Pulmonary artery endothelial cell (primary cell): ENCODE data around the gene PRSS8. TPM values are rescaled to one million over a fixed set of nuclear protein-coding genes. Genes with fewer than 3 reads are reported as not detected.

Source experiments
- DNase-seq: peaks from one replicate; pipeline ENCODE4 v3.0.0-alpha.2; 2011; ENCODE audit warnings: low read depth, low spot score
- total RNA-seq: library from RNA; depleted of rRNA; stranded (reverse); fragments of >200 nt; gene quantifications from 2 replicates; pipeline ENCODE4 v1.2.3, GENCODE V29; 2014

The PRSS8 gene
- total RNA-seq, 1 donor from 2014 or later = not detected

DNA sequence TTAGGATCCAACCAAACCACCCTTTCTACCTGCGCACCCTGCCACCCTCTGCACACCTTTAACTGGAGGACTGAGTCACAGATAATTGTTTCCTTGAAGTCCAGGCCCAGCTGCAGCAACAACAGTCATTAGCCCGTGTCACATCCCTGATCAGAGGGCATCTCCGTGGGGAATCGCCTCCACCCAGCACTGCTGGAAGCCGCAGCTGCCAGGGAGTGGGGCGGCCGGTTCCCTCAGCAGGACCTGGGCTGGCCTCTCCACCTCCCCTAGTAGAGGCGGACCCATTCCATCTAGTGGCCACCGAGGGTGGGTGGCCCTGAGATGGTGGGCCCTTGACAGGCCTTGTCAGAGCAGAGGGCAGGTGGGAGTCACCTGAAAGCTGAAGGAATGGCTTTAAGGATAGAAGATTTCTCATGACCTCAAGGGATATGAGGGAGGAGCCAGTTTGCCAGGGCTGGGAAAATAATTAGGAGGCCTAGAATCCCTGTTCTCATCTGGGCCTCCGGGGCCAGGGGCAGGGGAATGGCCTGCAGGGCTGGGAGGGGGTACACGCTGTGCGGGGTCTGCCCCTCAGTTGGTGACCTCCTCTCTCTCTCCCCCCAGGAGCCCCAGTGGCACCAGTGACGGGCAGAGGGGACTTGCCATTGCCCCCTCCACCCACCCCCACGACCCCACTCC is 53.0 kb downstream of the PRSS8 start:
- DNase-seq = no peak

Other genes with a start within 250 kb of the PRSS8 start
- 28.8 and 30.7 TPM in 2 replicates for gene BCL7C, start 241.7 kb downstream of the PRSS8 start, total RNA-seq
- gene CTF1, start 239.1 kb downstream of the PRSS8 start, total RNA-seq = 0.20 and 0.21 TPM in 2 replicates
- gene FBXL19, start 212.2 kb downstream of the PRSS8 start, total RNA-seq = 27.0 and 29.7 TPM in 2 replicates
- 12.4 and 19.5 TPM in 2 replicates for gene ORAI3, start 186.7 kb downstream of the PRSS8 start, total RNA-seq
- gene SETD1A, start 178.0 kb downstream of the PRSS8 start, total RNA-seq = 2.2 and 2.4 TPM in 2 replicates
- gene HSD3B7, start 150.5 kb downstream of the PRSS8 start, total RNA-seq = 11.3 and 14.9 TPM in 2 replicates
- 0.33 and 0.39 TPM in 2 replicates for gene STX1B, start 125.1 kb downstream of the PRSS8 start, total RNA-seq
- 32.0 and 32.5 TPM in 2 replicates for gene STX4, start 102.2 kb downstream of the PRSS8 start, total RNA-seq
- 6.8 and 9.2 TPM in 2 replicates for gene ZNF668, start 61.5 kb downstream of the PRSS8 start, total RNA-seq
- gene ZNF646, start 61.3 kb downstream of the PRSS8 start, total RNA-seq = 13.8 and 14.1 TPM in 2 replicates
- 0.92 TPM in 2 replicates for gene PRSS53, start 46.8 kb downstream of the PRSS8 start, total RNA-seq
- gene VKORC1, start 40.9 kb downstream of the PRSS8 start, total RNA-seq = 53.6 and 78.7 TPM in 2 replicates
- gene BCKDK, start 27.3 kb downstream of the PRSS8 start, total RNA-seq = 19.8 and 20.2 TPM in 2 replicates
- gene KAT8, start 18.1 kb downstream of the PRSS8 start, total RNA-seq = 39.5 and 40.4 TPM in 2 replicates
- 0.40 and 0.49 TPM in 2 replicates for gene PRSS36, start 14.3 kb upstream of the PRSS8 start, total RNA-seq
- 42.0 and 61.1 TPM in 2 replicates for gene FUS, start 44.4 kb upstream of the PRSS8 start, total RNA-seq
- 68.2 and 81.8 TPM in 2 replicates for gene PYCARD, start 67.0 kb upstream of the PRSS8 start, total RNA-seq
- 0.04 TPM in 1 of 2 replicates, not detected in the other for gene TRIM72, start 78.4 kb upstream of the PRSS8 start, total RNA-seq
- gene PYDC1, start 81.4 kb upstream of the PRSS8 start, total RNA-seq = not detected in 2 replicates
- gene ITGAM, start 124.2 kb upstream of the PRSS8 start, total RNA-seq = not detected in 2 replicates
- 0.04 and 1.1 TPM in 2 replicates for gene ITGAX, start 219.4 kb upstream of the PRSS8 start, total RNA-seq